PC-9 (cell line): Measurements from ENCODE around the gene CFAP99.

Experiments used
- EZH2 ChIP-seq: fragments of 200-600 bp; sonication (generic); IDR thresholded peaks from 2 replicates; pipeline ENCODE4 v1.8.0; 2017; ENCODE audit warnings: antibody characterized with exemption, low read depth
- TF ChIP-seq, protein P1 (sequence below): fragments of 200-600 bp; sonication (generic); conservative IDR thresholded peaks from 2 replicates; pipeline ENCODE4 v1.6.1; 2017; ENCODE audit warnings: mixed run types, antibody characterized with exemption, mild to moderate bottlenecking, moderate library complexity

DNA sequence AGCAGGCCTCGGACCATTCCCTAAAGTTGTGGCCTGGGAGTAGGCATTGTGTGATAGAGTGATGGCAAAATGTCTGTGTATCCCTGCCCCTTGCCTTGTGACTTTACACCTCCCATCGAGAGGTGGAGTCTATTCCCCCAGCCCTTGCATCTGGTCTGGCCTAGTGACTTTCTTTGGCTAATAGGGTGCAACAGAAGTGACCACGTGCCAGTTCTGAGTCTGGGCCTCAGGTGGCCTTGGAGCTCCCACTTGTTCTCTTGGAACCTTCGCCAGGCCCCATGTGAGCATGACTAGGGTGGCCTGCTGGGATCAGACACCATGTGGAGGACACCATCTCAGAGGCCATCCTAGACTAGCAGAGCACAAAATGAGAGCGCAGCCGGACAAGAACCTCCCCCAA lies 46.3 kb downstream of the CFAP99 start:
- TF ChIP-seq, protein P1, sequence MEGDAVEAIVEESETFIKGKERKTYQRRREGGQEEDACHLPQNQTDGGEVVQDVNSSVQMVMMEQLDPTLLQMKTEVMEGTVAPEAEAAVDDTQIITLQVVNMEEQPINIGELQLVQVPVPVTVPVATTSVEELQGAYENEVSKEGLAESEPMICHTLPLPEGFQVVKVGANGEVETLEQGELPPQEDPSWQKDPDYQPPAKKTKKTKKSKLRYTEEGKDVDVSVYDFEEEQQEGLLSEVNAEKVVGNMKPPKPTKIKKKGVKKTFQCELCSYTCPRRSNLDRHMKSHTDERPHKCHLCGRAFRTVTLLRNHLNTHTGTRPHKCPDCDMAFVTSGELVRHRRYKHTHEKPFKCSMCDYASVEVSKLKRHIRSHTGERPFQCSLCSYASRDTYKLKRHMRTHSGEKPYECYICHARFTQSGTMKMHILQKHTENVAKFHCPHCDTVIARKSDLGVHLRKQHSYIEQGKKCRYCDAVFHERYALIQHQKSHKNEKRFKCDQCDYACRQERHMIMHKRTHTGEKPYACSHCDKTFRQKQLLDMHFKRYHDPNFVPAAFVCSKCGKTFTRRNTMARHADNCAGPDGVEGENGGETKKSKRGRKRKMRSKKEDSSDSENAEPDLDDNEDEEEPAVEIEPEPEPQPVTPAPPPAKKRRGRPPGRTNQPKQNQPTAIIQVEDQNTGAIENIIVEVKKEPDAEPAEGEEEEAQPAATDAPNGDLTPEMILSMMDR = no peak
- TF ChIP-seq EZH2 = no peak
